Retinal pigment epithelial cell (primary cell): ENCODE measurements around the gene RSAD2.

ENCODE experiments used
- DNase-seq: peaks from one replicate; pipeline ENCODE4 v3.0.0-alpha.2; 2010; ENCODE audit warnings: low read depth
- H3K4me3 ChIP-seq: 2 replicates; pipeline ENCODE4 v1.5.1; 2011; ENCODE audit warnings: mild to moderate bottlenecking, low read length, control low read depth, moderate library complexity
- TF ChIP-seq, protein P1 (sequence below): conservative IDR thresholded peaks from 2 replicates; pipeline ENCODE4 v1.5.1; 2011; ENCODE audit warnings: low read depth, low read length, control low read depth, inconsistent platforms

RSAD2 gene

GRCh38 chr2:6942848-6943247, 65.3 kb downstream of the RSAD2 start:
- H3K4me3 ChIP-seq: no peak overlapping the region
- TF ChIP-seq, protein P1, sequence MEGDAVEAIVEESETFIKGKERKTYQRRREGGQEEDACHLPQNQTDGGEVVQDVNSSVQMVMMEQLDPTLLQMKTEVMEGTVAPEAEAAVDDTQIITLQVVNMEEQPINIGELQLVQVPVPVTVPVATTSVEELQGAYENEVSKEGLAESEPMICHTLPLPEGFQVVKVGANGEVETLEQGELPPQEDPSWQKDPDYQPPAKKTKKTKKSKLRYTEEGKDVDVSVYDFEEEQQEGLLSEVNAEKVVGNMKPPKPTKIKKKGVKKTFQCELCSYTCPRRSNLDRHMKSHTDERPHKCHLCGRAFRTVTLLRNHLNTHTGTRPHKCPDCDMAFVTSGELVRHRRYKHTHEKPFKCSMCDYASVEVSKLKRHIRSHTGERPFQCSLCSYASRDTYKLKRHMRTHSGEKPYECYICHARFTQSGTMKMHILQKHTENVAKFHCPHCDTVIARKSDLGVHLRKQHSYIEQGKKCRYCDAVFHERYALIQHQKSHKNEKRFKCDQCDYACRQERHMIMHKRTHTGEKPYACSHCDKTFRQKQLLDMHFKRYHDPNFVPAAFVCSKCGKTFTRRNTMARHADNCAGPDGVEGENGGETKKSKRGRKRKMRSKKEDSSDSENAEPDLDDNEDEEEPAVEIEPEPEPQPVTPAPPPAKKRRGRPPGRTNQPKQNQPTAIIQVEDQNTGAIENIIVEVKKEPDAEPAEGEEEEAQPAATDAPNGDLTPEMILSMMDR: no peak

GRCh38 chr2:6943523-6943922, 65.9 kb downstream of the RSAD2 start:
- DNase-seq: no peak
- TF ChIP-seq, protein P1: no peak
- no peak overlapping the region for H3K4me3 ChIP-seq

More at GRCh38 chr2:6942848-6943247, 65.3 kb downstream of the RSAD2 start:
- DNase-seq: no peak

GRCh38 chr2:6943971-6944370, 66.4 kb downstream of the RSAD2 start:
- no peak overlapping the region for H3K4me3 ChIP-seq
- TF ChIP-seq, protein P1: no peak
- DNase-seq: no peak

GRCh38 chr2:6944555-6944954, 67.0 kb downstream of the RSAD2 start:
- TF ChIP-seq, protein P1: no peak
- no peak for DNase-seq
- no peak overlapping the region for H3K4me3 ChIP-seq

DNA sequence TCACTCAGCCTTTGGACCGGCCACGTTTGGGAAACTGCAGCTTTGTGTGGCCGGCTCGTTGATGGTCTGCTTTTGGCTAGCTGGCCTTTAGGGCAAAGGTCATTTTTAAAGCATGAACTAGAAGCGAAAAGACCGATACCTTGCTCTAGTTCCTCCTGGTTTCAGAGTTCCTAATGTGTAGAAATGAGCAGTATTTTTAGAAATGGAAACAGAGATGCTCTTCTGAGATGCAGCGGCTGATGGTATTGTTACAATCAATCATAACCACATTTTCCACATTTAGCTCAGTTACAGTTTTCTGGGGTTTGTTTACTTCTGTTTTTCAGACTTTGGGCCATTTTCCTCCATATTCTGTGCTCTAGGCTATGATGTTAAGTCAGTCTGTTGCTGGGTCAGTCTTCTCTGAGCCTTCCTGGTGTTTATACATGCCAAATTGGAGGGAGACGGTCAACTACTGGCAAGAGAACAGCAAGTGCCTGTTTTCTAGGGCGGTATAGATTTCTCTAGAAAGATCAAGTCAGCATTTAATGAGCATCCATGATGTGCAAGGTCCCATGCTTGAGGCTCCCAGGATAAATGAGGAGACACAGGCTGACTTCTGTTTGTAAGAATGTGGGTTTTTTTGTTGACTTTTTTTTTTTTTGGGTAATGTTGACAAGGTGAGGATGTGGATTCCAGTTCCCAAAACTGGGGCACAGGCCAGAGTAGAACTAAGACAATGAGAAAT, 67.7 kb downstream of the RSAD2 start:
- no peak for DNase-seq

GRCh38 chr2:6945821-6946220, 68.2 kb downstream of the RSAD2 start:
- TF ChIP-seq, protein P1: no peak
- no peak overlapping the region for H3K4me3 ChIP-seq
- no peak for DNase-seq

More for the DNA sequence above, 67.7 kb downstream of the RSAD2 start:
- TF ChIP-seq, protein P1: no peak
- H3K4me3 ChIP-seq: no peak overlapping the region

GRCh38 chr2:6946722-6947121, 69.1 kb downstream of the RSAD2 start:
- peak; percentile 72 for DNase-seq
- no peak overlapping the region for H3K4me3 ChIP-seq
- TF ChIP-seq, protein P1: no peak
